ENCODE measurements around the gene DDX28. TPM values are rescaled to one million over a fixed set of nuclear protein-coding genes. Genes with fewer than 3 reads are reported as not detected.

Gene DDX28
- polyA plus RNA-seq, 2 of the 4 experiments (the other 2 are of a cell fraction): 14.0 to 14.9 TPM

DNA sequence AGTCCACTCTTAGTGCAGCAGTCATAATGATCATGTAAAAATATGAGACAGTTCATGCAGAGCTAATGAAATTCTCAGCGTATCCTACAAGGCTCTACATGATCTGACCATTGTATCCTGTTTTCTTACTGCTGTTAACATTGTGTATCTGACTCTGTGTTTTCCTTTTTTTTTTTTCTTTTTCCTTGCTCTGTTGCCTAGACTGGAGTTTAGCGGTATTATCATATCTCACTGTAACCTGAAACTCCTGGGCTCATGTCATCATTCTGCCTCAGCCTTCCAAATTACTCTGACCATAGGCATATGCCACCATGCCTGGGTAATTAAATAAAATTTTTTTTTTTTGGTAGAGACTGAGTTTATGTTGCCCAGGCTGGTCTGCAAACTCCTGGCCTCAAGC, 12.2 kb upstream of the DDX28 start:
- ChIA-PET POLR2A (no interaction called here), CTCF (interaction anchor here (1.0 to 1.4 kb wide), 3 partner anchors 8 to 219 kb away, joined by 3 to 4 read pairs (median 3); no protein-coding TSS in a partner anchor)
- TF ChIP-seq TFCP2L1 (CRISPR knock-in tag; IDR thresholded peaks at IDR 0.05) (no peak), SMC3 (IDR thresholded peaks at IDR 0.05) (no peak), RCOR1 (IDR thresholded peaks at IDR 0.05; ENCODE audit: low read depth, low read length) (no peak), RARB (CRISPR knock-in tag; IDR thresholded peaks at IDR 0.05) (no peak), KDM1A (IDR thresholded peaks at IDR 0.05; ENCODE audit: low read depth) (no peak), CHD4 (IDR thresholded peaks at IDR 0.05; ENCODE audit: borderline replicate concordance) (no peak), FOSL2 (IDR thresholded peaks at IDR 0.05) (no peak), FOSL2 (CRISPR knock-in tag; IDR thresholded peaks at IDR 0.05) (no peak), FOXS1 (CRISPR knock-in tag; IDR thresholded peaks at IDR 0.05) (no peak), ZSCAN20 (CRISPR knock-in tag; IDR thresholded peaks at IDR 0.05) (no peak), RNF2 (IDR thresholded peaks at IDR 0.05; ENCODE audit: borderline replicate concordance, low read depth) (no peak)
- TF ChIP-seq, protein P1, sequence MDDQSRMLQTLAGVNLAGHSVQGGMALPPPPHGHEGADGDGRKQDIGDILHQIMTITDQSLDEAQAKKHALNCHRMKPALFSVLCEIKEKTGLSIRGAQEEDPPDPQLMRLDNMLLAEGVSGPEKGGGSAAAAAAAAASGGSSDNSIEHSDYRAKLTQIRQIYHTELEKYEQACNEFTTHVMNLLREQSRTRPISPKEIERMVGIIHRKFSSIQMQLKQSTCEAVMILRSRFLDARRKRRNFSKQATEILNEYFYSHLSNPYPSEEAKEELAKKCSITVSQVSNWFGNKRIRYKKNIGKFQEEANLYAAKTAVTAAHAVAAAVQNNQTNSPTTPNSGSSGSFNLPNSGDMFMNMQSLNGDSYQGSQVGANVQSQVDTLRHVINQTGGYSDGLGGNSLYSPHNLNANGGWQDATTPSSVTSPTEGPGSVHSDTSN (IDR thresholded peaks at IDR 0.05): no peak
- TF ChIP-seq, protein P2, sequence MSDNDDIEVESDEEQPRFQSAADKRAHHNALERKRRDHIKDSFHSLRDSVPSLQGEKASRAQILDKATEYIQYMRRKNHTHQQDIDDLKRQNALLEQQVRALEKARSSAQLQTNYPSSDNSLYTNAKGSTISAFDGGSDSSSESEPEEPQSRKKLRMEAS (IDR thresholded peaks at IDR 0.05): no peak
- TF ChIP-seq, protein P3, sequence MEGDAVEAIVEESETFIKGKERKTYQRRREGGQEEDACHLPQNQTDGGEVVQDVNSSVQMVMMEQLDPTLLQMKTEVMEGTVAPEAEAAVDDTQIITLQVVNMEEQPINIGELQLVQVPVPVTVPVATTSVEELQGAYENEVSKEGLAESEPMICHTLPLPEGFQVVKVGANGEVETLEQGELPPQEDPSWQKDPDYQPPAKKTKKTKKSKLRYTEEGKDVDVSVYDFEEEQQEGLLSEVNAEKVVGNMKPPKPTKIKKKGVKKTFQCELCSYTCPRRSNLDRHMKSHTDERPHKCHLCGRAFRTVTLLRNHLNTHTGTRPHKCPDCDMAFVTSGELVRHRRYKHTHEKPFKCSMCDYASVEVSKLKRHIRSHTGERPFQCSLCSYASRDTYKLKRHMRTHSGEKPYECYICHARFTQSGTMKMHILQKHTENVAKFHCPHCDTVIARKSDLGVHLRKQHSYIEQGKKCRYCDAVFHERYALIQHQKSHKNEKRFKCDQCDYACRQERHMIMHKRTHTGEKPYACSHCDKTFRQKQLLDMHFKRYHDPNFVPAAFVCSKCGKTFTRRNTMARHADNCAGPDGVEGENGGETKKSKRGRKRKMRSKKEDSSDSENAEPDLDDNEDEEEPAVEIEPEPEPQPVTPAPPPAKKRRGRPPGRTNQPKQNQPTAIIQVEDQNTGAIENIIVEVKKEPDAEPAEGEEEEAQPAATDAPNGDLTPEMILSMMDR (IDR thresholded peaks at IDR 0.05): no peak
- TF ChIP-seq, protein P4, sequence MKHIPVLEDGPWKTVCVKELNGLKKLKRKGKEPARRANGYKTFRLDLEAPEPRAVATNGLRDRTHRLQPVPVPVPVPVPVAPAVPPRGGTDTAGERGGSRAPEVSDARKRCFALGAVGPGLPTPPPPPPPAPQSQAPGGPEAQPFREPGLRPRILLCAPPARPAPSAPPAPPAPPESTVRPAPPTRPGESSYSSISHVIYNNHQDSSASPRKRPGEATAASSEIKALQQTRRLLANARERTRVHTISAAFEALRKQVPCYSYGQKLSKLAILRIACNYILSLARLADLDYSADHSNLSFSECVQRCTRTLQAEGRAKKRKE (CRISPR knock-in tag; IDR thresholded peaks at IDR 0.05; ENCODE audit: low read depth): no peak
- Histone ChIP-seq H3K4me1 (no peaks in the 10 kb centered on the region), H3K4me2 (no peak overlapping the region), H3K27ac (no peak overlapping the region), H3K9me3 (no peaks in the 10 kb centered on the region), H3K4me3 (no peak overlapping the region)
- FAIRE-seq (no peak), ATAC-seq (no peak), DNase-seq (ENCODE audit: low read depth in 1 of 2, low spot score in 1 of 2) (no peak)
- WGBS (ENCODE audit: missing lambda C conversion rate): 90% methylated on average over 2 of the region's 2 CpGs

DNA sequence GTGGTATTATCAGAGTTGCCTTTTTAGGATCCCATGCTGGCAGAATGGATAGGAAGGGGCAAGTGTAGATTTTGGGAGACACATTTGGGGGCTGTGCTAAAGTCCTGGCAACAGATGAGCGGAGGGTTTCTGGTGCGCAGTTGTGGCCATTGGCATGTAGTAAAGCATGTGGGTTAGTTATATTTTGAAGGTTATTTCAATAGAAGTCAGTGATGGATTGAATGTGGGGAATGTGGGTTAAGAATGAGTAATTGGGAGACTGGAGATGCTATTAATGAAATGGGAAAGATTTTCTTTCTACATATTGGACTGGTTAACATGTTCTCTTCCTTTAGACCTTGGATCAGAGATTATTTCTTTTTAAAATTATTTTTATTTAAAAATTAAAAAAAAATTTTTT, 10.1 kb upstream of the DDX28 start:
- WGBS (ENCODE audit: missing lambda C conversion rate): 97% methylated on average over 2 of the region's 2 CpGs
- no peak overlapping the region for H3K27ac ChIP-seq
- FAIRE-seq (no peak), ATAC-seq (no peak), DNase-seq (ENCODE audit: low read depth in 1 of 2, low spot score in 1 of 2) (no peak)
- no peaks in the 10 kb centered on the region for H3K4me1 ChIP-seq
- ChIA-PET CTCF (interaction anchor here (1.7 kb wide), 1 partner anchor 195 kb away, joined by 4 read pairs; no protein-coding TSS in a partner anchor), POLR2A (no interaction called here)
- no peak for TF ChIP-seq NFE2L2 (conservative IDR thresholded peaks at IDR 0.05; ENCODE audit: low read length)
- TF ChIP-seq ZFP36 (IDR thresholded peaks at IDR 0.05; ENCODE audit: borderline replicate concordance, partially characterized antibody): no peak
- no peaks in the 10 kb centered on the region for H3K9me3 ChIP-seq
- no peak overlapping the region for H3K4me2 ChIP-seq
- no peak overlapping the region for H3K4me3 ChIP-seq

DNA sequence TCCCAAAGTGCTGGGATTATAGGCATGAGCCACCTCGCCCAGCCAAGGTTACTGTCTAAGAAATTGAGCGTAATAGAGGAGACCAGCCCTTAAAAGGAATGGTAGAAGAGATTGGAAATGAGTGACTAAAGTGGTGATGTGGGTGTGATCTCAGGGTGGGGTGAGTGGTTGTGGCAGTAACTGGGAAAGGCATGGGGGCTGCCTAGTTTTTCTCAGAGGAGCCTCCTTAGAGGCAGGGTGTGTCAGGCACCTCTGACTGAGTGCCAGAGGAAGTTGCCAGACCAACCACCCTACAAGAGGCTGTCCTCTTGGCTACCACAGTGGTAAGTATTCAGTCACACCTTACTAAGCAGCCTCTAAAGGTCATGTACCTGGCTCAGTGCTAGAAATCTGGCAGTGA, 8.9 kb upstream of the DDX28 start:
- WGBS (ENCODE audit: missing lambda C conversion rate): 87% methylated on average over 2 of the region's 2 CpGs
- POLR2A ChIA-PET: no interaction called here
- no peak overlapping the region for H3K27ac ChIP-seq
- H3K4me2 ChIP-seq: no peak overlapping the region
- ATAC-seq (peak in 1 of 2 experiments; percentile 31; a peak in 3 of 6 replicates), FAIRE-seq (no peak), DNase-seq (ENCODE audit: low read depth in 1 of 2, low spot score in 1 of 2) (peak in 1 of 2 experiments; percentile 17)
- H3K4me3 ChIP-seq: no peak overlapping the region
- H3K4me1 ChIP-seq: no peaks in the 10 kb centered on the region
- no peaks in the 10 kb centered on the region for H3K9me3 ChIP-seq
- CTCF ChIA-PET: interaction anchor here (0.7 to 1.9 kb wide), 2 partner anchors 9 kb away, joined by 3 to 5 read pairs; partner anchors contain the start of genes DDX28 and DUS2
- TF ChIP-seq, protein P5, sequence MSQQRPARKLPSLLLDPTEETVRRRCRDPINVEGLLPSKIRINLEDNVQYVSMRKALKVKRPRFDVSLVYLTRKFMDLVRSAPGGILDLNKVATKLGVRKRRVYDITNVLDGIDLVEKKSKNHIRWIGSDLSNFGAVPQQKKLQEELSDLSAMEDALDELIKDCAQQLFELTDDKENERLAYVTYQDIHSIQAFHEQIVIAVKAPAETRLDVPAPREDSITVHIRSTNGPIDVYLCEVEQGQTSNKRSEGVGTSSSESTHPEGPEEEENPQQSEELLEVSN (IDR thresholded peaks at IDR 0.05; ENCODE audit: borderline replicate concordance, low read depth): no peak
- TF ChIP-seq KDM5A (IDR thresholded peaks at IDR 0.05): no peak
- TF ChIP-seq POLR2A (IDR thresholded peaks at IDR 0.05; ENCODE audit: low read length): no peak
- no peak for TF ChIP-seq KDM1A (IDR thresholded peaks at IDR 0.05; ENCODE audit: low read depth)
- no peak for TF ChIP-seq RCOR1 (IDR thresholded peaks at IDR 0.05; ENCODE audit: low read depth, low read length)
- TF ChIP-seq, protein P6, sequence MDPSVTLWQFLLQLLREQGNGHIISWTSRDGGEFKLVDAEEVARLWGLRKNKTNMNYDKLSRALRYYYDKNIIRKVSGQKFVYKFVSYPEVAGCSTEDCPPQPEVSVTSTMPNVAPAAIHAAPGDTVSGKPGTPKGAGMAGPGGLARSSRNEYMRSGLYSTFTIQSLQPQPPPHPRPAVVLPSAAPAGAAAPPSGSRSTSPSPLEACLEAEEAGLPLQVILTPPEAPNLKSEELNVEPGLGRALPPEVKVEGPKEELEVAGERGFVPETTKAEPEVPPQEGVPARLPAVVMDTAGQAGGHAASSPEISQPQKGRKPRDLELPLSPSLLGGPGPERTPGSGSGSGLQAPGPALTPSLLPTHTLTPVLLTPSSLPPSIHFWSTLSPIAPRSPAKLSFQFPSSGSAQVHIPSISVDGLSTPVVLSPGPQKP (IDR thresholded peaks at IDR 0.05; ENCODE audit: low read depth, low read length): no peak
- TF ChIP-seq NFE2L2 (conservative IDR thresholded peaks at IDR 0.05; ENCODE audit: low read length): no peak
- TF ChIP-seq ESRRA (IDR thresholded peaks at IDR 0.05; ENCODE audit: borderline replicate concordance, low read length): no peak
- TF ChIP-seq HDAC2 (IDR thresholded peaks at IDR 0.05): no peak
- no peak for TF ChIP-seq ZSCAN20 (CRISPR knock-in tag; IDR thresholded peaks at IDR 0.05)
- TF ChIP-seq ZC3H11A (IDR thresholded peaks at IDR 0.05): no peak
- TF ChIP-seq HOXB5 (CRISPR knock-in tag; IDR thresholded peaks at IDR 0.05): no peak
- TF ChIP-seq, protein P1 (IDR thresholded peaks at IDR 0.05): no peak
- TF ChIP-seq BHLHE40 (IDR thresholded peaks at IDR 0.05; ENCODE audit: low read depth, low read length): no peak
- TF ChIP-seq NPAS2 (CRISPR knock-in tag; IDR thresholded peaks at IDR 0.05; ENCODE audit: borderline replicate concordance): no peak
- TF ChIP-seq JUN (IDR thresholded peaks at IDR 0.05): no peak
